Measurements from ENCODE around the gene PTPA. TPM values are rescaled to one million over a fixed set of nuclear protein-coding genes. Genes with fewer than 3 reads are reported as not detected.

PTPA gene
- total and polyA plus RNA-seq, 11 donors, result 96.0 to 212 (median 172) TPM

DNA sequence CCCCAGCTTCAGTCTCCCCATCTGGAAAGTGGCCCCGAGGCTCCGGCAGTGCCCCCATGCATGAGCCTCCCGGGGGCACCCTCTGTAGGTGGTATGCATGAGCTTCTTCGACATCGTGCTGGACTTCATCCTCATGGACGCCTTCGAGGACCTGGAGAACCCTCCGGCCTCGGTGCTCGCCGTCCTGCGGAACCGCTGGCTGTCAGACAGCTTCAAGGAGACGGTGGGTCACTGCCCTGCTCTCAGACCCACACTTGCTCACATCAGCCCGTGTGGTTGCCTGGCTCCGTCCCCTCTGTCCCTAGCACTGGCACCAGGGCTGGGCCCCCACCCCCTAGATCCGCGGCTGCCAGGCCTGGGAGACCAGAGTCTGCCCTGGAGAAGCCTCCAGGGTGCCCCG is 43.1 kb upstream of the PTPA start:
- no peak for DNase-seq
- Histone ChIP-seq H3K27ac (peak overlapping the region in 7 of 12 donors; percentile 80 to 91 (median 86)), H3K36me3 (peaks cover 0 to 68% (median 54%) of the 10 kb centered on the region in 9 donors), H3K4me3 (no peak overlapping the region), H3K4me1 (peaks cover 0 to 28% (median 11%) of the 10 kb centered on the region in 12 donors), H3K9me3 (no peaks in the 10 kb centered on the region), H3K27me3 (no peaks in the 10 kb centered on the region)
- TF ChIP-seq, protein P1, sequence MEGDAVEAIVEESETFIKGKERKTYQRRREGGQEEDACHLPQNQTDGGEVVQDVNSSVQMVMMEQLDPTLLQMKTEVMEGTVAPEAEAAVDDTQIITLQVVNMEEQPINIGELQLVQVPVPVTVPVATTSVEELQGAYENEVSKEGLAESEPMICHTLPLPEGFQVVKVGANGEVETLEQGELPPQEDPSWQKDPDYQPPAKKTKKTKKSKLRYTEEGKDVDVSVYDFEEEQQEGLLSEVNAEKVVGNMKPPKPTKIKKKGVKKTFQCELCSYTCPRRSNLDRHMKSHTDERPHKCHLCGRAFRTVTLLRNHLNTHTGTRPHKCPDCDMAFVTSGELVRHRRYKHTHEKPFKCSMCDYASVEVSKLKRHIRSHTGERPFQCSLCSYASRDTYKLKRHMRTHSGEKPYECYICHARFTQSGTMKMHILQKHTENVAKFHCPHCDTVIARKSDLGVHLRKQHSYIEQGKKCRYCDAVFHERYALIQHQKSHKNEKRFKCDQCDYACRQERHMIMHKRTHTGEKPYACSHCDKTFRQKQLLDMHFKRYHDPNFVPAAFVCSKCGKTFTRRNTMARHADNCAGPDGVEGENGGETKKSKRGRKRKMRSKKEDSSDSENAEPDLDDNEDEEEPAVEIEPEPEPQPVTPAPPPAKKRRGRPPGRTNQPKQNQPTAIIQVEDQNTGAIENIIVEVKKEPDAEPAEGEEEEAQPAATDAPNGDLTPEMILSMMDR (IDR thresholded peaks at IDR 0.05), result no peak
- TF ChIP-seq POLR2A (IDR thresholded peaks at IDR 0.05), result no peak
- intact Hi-C loops (cut with DNase I), result loop anchor here in 1 of 10 donors (10.0 kb wide), 1 partner anchor 1087 kb away; no protein-coding TSS in a partner anchor
- 86 to 93% (median 90%) methylated on average over 5 to 19 of the region's 19 CpGs for WGBS, 4 donors
- no peak for ATAC-seq

DNA sequence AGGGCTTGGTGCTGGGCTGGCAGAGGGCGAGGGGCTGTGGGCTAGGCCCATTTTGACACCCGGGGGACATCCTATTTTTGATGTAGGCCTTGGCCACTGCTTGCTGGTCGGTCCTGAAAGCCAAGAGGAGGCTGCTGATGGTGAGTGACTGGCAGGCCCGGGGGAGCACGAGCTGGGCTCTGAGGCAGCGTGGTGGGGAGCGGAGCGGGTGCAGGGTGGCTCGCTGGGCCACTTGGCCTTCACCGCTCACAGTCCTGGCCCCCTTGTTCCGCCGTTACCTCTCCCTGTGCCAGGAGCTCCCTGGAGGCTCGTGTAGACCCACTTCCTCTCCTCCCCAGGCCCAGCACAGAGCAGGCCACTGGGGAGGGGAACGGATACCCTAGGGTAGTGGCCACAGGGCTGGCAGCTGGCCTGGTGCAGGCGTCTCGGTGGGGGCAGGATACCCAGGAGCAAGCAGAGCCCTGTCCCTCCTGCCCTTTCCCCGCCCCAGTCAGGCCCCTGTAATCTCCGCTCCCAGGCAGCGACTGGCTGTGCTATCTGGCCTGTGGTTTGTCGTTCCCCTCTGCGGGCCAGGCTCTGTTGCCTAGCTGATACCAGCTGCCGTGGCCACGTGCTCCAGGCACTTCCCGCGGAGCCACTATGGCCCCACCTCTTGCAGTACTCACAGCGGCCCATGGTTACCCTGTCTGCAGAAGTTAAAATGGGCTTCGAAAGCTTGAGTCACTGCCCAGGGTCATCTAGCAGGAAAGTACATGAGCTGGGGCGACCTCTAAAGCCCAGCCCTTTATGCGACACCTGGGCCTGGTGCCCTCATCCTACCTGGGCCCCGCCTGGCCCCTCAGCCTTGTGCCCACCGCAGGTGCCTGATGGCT is 42.0 kb upstream of the PTPA start:
- peak overlapping the region; percentile 51 to 93 (median 84) for H3K27ac ChIP-seq
- intact Hi-C loops (cut with DNase I), result loop anchor here in 1 of 10 donors (10.0 kb wide), 1 partner anchor 1086 kb away; no protein-coding TSS in a partner anchor
- peak overlapping the region in 1 of 12 donors; percentile 25 for H3K4me3 ChIP-seq
- H3K36me3 ChIP-seq, result peaks cover 0 to 58% (median 44%) of the 10 kb centered on the region in 9 donors
- H3K9me3 ChIP-seq, result no peaks in the 10 kb centered on the region
- peaks cover 0 to 28% (median 11%) of the 10 kb centered on the region in 12 donors for H3K4me1 ChIP-seq
- ATAC-seq (peak; percentile 94 to 97 (median 96)), DNase-seq (peak; percentile 83 to 91 (median 87))
- no peaks in the 10 kb centered on the region for H3K27me3 ChIP-seq
- 40 to 59% (median 55%) methylated on average over 25 to 31 of the region's 31 CpGs for WGBS, 4 donors
- TF ChIP-seq POLR2A (IDR thresholded peaks at IDR 0.05), result peak in 1 of 2 donors; percentile 32
- TF ChIP-seq, protein P1 (IDR thresholded peaks at IDR 0.05), result peak in 1 of 12 donors; percentile 9

DNA sequence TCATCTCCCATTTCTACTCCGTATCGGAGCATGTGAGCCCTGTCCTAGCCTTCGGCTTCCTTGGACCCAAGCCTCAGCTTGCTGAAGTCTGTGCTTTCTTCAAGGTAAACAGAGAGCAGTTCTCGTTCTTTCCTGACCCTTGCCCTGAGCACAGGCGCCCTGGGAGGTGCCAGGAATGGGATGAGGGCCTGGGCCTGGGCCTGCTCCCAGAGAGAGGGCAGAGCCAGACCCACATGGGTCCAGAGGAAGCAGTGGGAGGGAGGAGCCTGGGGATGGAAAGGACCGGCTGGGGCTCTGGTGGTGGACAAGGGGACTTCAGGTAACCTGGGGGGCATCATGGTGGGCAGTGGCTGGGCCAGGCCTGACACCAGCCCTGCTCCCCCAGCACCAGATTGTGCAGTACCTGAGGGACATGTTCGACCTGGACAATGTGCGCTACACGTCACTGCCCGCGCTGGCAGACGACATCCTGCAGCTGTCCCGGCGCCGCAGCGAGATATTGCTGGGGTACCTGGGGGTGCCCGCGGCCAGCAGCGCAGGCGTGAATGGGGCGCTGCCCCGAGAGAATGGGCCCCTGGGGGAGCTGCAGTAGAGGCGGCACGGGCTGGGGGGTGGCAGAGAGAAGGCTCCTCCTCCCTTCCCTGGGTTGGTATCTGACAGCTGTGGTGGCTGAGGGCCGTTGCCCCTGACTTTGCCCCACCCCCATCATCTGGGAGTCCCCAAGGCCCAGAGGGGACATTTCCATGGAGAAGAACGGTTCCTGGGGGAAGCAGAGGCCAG is 41.2 kb upstream of the PTPA start:
- TF ChIP-seq, protein P1 (IDR thresholded peaks at IDR 0.05), result no peak
- Histone ChIP-seq H3K4me1 (peaks cover 0 to 28% (median 11%) of the 10 kb centered on the region in 12 donors), H3K27ac (peak overlapping the region in 11 of 12 donors; percentile 47 to 91 (median 84)), H3K27me3 (no peaks in the 10 kb centered on the region), H3K9me3 (no peaks in the 10 kb centered on the region), H3K36me3 (peaks cover 0 to 51% (median 36%) of the 10 kb centered on the region in 9 donors), H3K4me3 (no peak overlapping the region)
- peak in 1 of 5 donors; percentile 61 for DNase-seq
- 83 to 86% (median 85%) methylated on average over 19 to 26 of the region's 26 CpGs for WGBS, 4 donors
- intact Hi-C loops (cut with DNase I), result loop anchor here in 1 of 10 donors (10.0 kb wide), 1 partner anchor 1085 kb away; no protein-coding TSS in a partner anchor
- peak in 3 of 4 donors; percentile 1 to 11 (median 4) for ATAC-seq

All from heart left ventricle (tissue), 16 donors.